Adrenal gland (tissue), 12 donors: ENCODE measurements around the gene CHURC1. TPM values are rescaled to one million over a fixed set of nuclear protein-coding genes. Genes with fewer than 3 reads are reported as not detected.

Experiments used
- DNase-seq, 7 donors: peaks; one replicate each; pipeline ENCODE4 v3.0.0-alpha.2; 2019 to 2020
- H3K27ac ChIP-seq, 5 donors: fragments of 200-600 bp; sonication (generic) in 4 of 5; 1 replicate in 3 of 5; 2 replicates in 2 of 5; pipeline versions ENCODE4 v1.5.1 to v1.8.0; 2016 to 2020; ENCODE audit warnings: mild to moderate bottlenecking in 1 of 5
- H3K27me3 ChIP-seq: fragments of 200-600 bp; 2 replicates; pipeline ENCODE4 v1.8.0; 2021
- H3K36me3 ChIP-seq, 2 donors: fragments of 200-600 bp; replicated peaks in 1 of 2; 1 replicate in 1 of 2; 2 replicates in 1 of 2; pipeline versions ENCODE4 v1.5.1 to v1.8.0; 2018 to 2022
- H3K4me1 ChIP-seq, 2 donors: fragments of 200-600 bp; replicated peaks in 1 of 2; 1 replicate in 1 of 2; 2 replicates in 1 of 2; pipeline versions ENCODE4 v1.5.1 to v1.8.0; 2018 to 2021
- H3K4me3 ChIP-seq, 4 donors: fragments of 200-600 bp; sonication (generic) in 3 of 4; one replicate each; pipeline ENCODE4 v1.5.1; 2016 to 2018
- H3K9me3 ChIP-seq, 3 donors: fragments of 200-600 bp; sonication (generic) in 1 of 3; replicated peaks in 1 of 3; 1 replicate in 2 of 3; 2 replicates in 1 of 3; pipeline versions ENCODE4 v1.5.1 to v1.8.0; 2016 to 2021
- POLR2A ChIP-seq, 2 donors: fragments of 450-650 bp; IDR thresholded peaks; one replicate each; pipeline ENCODE4 v1.6.1; 2017; ENCODE audit warnings: antibody characterized with exemption in 2 of 2, mild to moderate bottlenecking in 2 of 2, moderate library complexity in 1 of 2
- WGBS, 4 donors: extraction: QIAGEN DNeasy Blood & Tissue Kit in 2 of 4; methylation state at CpG; one replicate each; pipeline versions ENCODE4 v1.1.5 to v1.1.7; 2013 to 2017; 5-methylcytosine and 5-hydroxymethylcytosine counted together
- intact Hi-C, 2 donors: fragments of 100-400 bp; cut with DNase I; formaldehyde crosslinking; loops; one replicate each; pipeline versions ENCODE4 v1.14.1 to v1.15.0; 2022 to 2023
- polyA plus RNA-seq, 3 donors: library from polyadenylated mRNA; stranded (reverse); fragments of 200-250 nt in 2 of 3; fragments of 350-450 nt in 1 of 3; fragmentation: Illumina TruSeq in 1 of 3; extraction: RNeasy Lipid Tissue Mini Kit (QIAGEN cat#74804) in 1 of 3; gene quantifications; one replicate each; pipeline ENCODE4 v1.2.3, GENCODE V29; 2013 to 2014
- total RNA-seq, 9 donors: library from RNA; depleted of rRNA in 4 of 9; stranded (reverse); fragments of >200 nt in 4 of 9; fragments of 120-200 nt in 1 of 9; fragmentation: NEBNext Ultra II Directional in 1 of 9; extraction: Animal tissue kit (Norgen Biotek cat#: 25700) in 1 of 9; gene quantifications; one replicate each; pipeline versions ENCODE4 v1.1.0 to v1.2.4, GENCODE V29; 2013 to 2023
- TF ChIP-seq, protein P1 (sequence below), 6 experiments: fragments of 450-650 bp in 4 of 6; fragments of 200-600 bp in 2 of 6; sonication (generic) in 1 of 6; IDR thresholded peaks; 1 replicate in 5 of 6; 2 replicates in 1 of 6; pipeline versions ENCODE4 v1.5.1 to v1.8.0; 2016 to 2021; ENCODE audit warnings: antibody characterized with exemption in 6 of 6, mild to moderate bottlenecking in 2 of 6, moderate library complexity in 1 of 6
- donor health status: healthy with polysubstance abuse.
- donor health status: Bipolar disorder and iron deficiency.
- donor health status: DM: yes; HTN: yes; CAD: no.
- donor health status: DM: no; HTN: no; CAD: no.
- donor health status: DM: no; HTN: no; CAD: no.
- donor health status: DM: yes; HTN: yes; CAD: no.

CHURC1 gene
- total and polyA plus RNA-seq, 12 donors, result 36.7 to 101 (median 74.2) TPM

DNA sequence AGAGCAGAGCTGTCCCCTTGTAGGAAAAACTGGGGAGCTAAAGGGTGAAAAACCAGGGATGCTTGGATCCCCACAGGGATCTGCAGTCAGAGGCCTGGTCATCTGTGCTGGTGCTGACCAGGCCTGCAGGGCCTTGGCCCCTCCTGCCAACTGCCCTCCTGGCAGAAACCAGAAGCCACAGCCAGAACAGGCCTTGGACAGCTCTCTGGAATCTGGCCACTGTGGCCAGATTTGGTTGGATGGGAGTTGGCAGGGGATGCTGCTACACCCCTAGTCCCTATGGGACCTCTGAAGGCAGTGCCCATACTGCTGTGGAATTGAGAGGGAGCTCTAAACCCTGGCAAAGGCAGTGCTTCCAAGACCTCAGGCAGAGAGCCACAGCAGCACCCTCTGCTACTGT, 37.5 kb downstream of the CHURC1 start:
- Histone ChIP-seq H3K9me3 (no peaks in the 10 kb centered on the region), H3K4me3 (no peak overlapping the region), H3K4me1 (no peaks in the 10 kb centered on the region), H3K36me3 (peaks cover 0 to 6% of the 10 kb centered on the region in 2 donors), H3K27me3 (no peaks in the 10 kb centered on the region), H3K27ac (peak overlapping the region in 1 of 5 donors; percentile 47)
- TF ChIP-seq, protein P1, sequence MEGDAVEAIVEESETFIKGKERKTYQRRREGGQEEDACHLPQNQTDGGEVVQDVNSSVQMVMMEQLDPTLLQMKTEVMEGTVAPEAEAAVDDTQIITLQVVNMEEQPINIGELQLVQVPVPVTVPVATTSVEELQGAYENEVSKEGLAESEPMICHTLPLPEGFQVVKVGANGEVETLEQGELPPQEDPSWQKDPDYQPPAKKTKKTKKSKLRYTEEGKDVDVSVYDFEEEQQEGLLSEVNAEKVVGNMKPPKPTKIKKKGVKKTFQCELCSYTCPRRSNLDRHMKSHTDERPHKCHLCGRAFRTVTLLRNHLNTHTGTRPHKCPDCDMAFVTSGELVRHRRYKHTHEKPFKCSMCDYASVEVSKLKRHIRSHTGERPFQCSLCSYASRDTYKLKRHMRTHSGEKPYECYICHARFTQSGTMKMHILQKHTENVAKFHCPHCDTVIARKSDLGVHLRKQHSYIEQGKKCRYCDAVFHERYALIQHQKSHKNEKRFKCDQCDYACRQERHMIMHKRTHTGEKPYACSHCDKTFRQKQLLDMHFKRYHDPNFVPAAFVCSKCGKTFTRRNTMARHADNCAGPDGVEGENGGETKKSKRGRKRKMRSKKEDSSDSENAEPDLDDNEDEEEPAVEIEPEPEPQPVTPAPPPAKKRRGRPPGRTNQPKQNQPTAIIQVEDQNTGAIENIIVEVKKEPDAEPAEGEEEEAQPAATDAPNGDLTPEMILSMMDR (IDR thresholded peaks at IDR 0.05), result no peak
- no peak for DNase-seq
- intact Hi-C loops, result no loop called here

DNA sequence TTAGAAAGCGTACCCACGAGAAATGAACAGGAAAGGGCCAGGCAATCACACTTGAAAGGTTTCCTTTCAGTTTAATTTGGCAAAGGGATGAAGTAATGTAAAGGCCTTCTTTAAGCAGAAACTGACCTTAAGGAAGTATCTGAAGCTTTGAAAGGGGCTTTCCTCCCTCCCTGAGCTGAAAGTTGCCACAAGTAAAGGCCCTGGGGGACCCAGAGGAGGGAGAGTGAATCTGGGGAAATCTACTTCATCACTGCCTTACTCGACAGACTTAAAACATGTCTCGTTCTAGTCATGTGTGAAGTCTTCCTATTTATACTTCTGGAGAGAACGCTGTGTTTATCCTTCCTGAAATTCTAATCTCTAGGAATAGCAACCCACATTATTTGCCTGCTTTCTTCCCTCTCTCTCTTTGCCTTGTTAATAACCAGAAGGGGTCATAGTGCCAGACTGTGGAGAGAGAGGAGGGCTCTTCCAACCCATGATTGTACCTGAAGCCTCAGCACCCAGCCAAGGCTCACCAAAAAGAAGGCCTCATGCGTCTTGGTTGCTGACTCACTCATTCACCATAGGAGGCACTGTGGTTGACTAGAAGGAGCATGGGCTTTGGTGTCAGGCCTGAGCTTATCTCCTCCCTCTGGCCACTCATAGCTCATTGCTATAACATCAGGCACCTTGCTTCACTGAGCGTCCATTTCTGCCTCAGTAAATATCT, 38.5 kb downstream of the CHURC1 start:
- no peak for TF ChIP-seq POLR2A (IDR thresholded peaks at IDR 0.05)
- TF ChIP-seq, protein P1 (IDR thresholded peaks at IDR 0.05), result no peak
- no peaks in the 10 kb centered on the region for H3K4me1 ChIP-seq
- H3K27me3 ChIP-seq, result no peaks in the 10 kb centered on the region
- no peak overlapping the region for H3K4me3 ChIP-seq
- intact Hi-C loops, result no loop called here
- no peak for DNase-seq
- peak overlapping the region in 1 of 5 donors; percentile 46 for H3K27ac ChIP-seq
- peaks cover 0 to 6% of the 10 kb centered on the region in 2 donors for H3K36me3 ChIP-seq
- H3K9me3 ChIP-seq, result no peaks in the 10 kb centered on the region
- WGBS, 4 donors, result 85 to 90% (median 86%) methylated on average over 7 of the region's 7 CpGs

DNA sequence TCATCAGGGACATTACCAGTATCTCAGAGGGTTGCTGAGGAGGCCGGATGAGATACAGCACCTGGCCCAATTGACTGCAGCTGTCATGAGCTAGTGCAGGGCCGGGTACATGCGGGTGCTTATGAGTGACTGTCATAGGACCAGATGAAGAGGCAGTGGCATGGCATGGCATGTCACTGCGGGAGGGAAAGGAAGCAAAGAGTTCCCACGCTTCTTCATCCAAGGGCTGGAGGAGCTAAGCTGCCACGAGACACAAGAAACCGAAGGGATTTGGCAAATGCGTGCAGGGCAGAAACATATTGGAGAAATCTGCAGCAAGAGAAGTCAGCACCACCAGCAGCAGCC, 39.0 kb downstream of the CHURC1 start:
- WGBS, 4 donors, result 93 to 99% (median 94%) methylated on average over 8 of the region's 8 CpGs
- H3K4me1 ChIP-seq, result no peaks in the 10 kb centered on the region
- intact Hi-C loops, result no loop called here
- H3K27ac ChIP-seq, result peak overlapping the region in 1 of 5 donors; percentile 46
- no peaks in the 10 kb centered on the region for H3K27me3 ChIP-seq
- no peak overlapping the region for H3K4me3 ChIP-seq
- H3K9me3 ChIP-seq, result no peaks in the 10 kb centered on the region
- TF ChIP-seq, protein P1 (IDR thresholded peaks at IDR 0.05), result no peak
- TF ChIP-seq POLR2A (IDR thresholded peaks at IDR 0.05), result no peak
- peaks cover 0 to 3% of the 10 kb centered on the region in 2 donors for H3K36me3 ChIP-seq
- DNase-seq, result no peak

DNA sequence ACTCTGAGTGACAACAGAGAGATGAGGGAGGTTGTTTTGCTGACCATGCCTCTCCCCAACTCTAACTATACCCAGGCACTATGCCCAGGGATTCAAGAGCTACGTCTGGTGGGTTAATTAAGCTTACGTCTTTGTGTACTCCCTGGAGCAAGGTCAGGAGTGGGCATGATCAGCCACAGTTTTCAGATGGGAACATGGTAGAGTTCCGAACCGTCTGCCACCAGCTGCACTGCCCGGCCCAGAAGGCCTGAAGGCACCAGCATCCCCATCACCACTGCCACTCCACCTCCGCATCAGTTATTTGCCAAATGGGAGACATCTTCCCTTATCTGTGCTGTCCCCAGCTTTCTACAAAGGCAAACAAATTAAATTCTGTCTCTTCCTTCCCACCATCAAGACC, 39.4 kb downstream of the CHURC1 start:
- DNase-seq, result peak in 1 of 7 donors; percentile 79
- Histone ChIP-seq H3K9me3 (no peaks in the 10 kb centered on the region), H3K27ac (peak overlapping the region in 1 of 5 donors; percentile 46), H3K4me3 (no peak overlapping the region), H3K27me3 (no peaks in the 10 kb centered on the region), H3K36me3 (no peaks in the 10 kb centered on the region), H3K4me1 (no peaks in the 10 kb centered on the region)
- intact Hi-C loops, result no loop called here
- 88 to 99% (median 97%) methylated on average over 6 of the region's 6 CpGs for WGBS, 4 donors
- TF ChIP-seq, protein P1 (IDR thresholded peaks at IDR 0.05), result no peak
- TF ChIP-seq POLR2A (IDR thresholded peaks at IDR 0.05), result no peak
